GM12801 (cell line): ENCODE results near the gene XG.
"Not testable (repeated sequence)": the region's sequence is repeated elsewhere in the genome, so short reads cannot be mapped to it uniquely, and the experiment has no call there.

Source experiments
- TF ChIP-seq, protein P1 (sequence below): IDR thresholded peaks from one replicate; pipeline ENCODE4 v1.5.1; 2011; ENCODE audit warnings: control low read depth; ENCODE audit not compliant: insufficient read length; ENCODE audit errors: extremely low read depth

The XG gene, protein sequence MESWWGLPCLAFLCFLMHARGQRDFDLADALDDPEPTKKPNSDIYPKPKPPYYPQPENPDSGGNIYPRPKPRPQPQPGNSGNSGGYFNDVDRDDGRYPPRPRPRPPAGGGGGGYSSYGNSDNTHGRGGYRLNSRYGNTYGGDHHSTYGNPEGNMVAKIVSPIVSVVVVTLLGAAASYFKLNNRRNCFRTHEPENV

DNA sequence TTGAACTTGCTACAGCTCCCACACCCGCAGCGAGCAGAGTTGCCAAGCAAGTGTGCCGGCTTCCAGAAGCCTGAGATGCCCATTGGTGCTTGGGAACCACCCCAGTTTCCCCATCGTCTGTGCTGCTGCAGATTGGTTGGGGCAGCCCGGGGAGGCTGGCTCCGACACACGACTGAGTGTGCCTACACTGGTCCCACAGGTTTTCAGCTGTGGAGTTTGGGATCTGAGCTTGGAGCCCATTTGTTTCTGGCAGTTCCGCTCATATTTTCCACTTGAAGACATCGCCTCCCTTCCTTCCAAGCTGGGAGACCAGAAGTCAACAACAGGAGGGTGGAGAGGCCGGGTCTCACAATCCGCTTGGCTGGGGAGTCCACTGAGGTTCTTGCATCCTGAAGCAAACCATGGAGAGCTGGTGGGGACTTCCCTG is at the start of gene XG:
Gene XG (plus strand): TSS at position 167 of the 427 bp plus-strand sequence. CDS start 235 bp downstream, at position 402.
- TF ChIP-seq, protein P1, sequence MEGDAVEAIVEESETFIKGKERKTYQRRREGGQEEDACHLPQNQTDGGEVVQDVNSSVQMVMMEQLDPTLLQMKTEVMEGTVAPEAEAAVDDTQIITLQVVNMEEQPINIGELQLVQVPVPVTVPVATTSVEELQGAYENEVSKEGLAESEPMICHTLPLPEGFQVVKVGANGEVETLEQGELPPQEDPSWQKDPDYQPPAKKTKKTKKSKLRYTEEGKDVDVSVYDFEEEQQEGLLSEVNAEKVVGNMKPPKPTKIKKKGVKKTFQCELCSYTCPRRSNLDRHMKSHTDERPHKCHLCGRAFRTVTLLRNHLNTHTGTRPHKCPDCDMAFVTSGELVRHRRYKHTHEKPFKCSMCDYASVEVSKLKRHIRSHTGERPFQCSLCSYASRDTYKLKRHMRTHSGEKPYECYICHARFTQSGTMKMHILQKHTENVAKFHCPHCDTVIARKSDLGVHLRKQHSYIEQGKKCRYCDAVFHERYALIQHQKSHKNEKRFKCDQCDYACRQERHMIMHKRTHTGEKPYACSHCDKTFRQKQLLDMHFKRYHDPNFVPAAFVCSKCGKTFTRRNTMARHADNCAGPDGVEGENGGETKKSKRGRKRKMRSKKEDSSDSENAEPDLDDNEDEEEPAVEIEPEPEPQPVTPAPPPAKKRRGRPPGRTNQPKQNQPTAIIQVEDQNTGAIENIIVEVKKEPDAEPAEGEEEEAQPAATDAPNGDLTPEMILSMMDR = not testable (repeated sequence)

DNA sequence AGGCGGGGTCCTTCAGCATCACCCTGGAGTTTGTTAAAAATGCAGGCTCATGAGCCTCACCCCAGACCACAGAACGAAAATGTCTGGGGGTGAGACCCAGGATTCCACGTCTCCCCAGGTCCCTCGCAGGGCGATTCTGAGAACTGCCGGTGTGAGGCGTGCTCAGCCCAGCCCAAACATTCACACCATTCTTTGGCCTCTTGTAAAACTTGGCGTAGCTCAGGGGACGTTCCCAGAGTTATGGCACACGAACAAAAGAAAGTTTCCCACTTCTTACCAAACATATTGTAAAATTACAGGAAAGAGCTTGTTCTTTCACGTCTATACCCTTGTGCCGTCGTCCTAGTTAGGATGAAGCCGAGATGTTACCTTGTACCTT is 47.9 kb upstream of the XG start:
- TF ChIP-seq, protein P1 = no peak

DNA sequence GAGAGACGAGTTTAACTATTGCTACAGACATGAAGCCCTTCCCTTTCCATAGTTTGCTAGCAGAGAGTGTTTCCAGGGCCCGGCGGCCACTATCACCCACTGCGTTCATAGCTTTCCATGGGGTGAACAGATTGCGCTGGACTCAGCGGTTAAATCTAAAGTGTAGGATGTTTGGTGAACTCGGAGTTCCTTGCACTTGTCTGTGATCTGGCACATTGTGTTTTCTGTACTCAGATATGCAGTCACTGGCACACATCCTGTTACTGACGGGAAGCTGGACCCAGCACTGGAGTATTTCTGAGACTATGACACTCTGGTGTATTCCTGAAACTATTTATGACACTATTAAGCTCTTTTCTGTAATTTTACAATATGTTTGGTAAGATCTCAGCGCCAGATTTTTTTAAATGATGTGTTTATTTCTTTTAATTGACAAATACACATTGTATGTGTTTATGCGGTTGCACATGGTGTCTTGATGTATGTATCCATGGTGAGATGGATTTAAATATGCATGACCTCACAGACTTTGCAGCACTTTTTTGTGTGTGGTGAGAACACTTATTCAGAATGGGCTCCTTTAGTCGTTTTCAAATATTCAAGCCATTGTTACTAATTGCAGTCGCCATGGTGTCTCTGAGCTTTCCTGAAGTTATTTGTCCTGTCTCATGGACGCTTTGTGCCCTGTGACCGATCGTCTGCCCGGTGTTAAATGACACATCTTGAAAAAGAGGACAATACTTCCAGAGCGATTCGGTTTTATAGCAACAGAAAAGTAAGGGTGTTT is 46.6 kb upstream of the XG start:
- TF ChIP-seq, protein P1 = no peak

DNA sequence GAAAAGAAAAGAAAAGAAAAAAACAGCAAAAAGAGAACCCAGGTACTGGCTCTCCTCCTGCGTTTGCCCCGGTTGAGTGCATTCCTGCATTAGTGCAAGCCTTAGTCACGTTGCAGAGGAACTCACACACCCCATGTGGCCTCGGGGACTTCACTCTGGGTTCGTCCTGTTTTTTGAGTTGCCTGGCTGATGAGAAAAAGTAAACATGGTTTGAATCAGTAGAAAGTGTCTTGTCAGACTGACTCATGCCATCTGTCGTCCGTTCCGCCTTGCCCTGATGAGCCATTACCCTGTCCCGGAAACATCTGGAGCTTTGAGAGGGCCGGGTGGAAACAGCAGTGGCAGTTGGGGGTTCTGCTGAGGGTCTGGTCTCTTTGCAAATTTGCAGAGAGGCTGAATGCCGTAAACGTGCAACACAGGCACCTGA is 44.5 kb upstream of the XG start:
- TF ChIP-seq, protein P1 = no peak

DNA sequence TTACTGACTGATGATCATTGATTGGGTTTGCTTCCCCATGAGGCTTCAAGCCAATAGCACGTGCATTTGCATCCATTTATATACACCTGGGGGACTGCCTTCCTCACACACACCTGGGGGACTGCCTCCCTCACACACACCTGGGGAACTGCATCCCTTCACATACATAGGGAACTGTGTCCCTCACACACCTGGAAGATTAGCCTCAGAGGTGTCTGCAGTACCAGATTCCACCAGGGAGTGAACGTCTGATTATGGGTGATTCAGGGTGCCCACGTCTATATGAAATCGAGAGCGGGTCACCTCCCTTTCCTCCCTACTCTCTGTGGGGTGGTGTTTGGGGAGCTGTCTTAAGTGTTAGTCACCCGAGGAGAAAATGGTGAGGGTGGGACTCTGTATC is 43.8 kb upstream of the XG start:
- TF ChIP-seq, protein P1 = no peak

DNA sequence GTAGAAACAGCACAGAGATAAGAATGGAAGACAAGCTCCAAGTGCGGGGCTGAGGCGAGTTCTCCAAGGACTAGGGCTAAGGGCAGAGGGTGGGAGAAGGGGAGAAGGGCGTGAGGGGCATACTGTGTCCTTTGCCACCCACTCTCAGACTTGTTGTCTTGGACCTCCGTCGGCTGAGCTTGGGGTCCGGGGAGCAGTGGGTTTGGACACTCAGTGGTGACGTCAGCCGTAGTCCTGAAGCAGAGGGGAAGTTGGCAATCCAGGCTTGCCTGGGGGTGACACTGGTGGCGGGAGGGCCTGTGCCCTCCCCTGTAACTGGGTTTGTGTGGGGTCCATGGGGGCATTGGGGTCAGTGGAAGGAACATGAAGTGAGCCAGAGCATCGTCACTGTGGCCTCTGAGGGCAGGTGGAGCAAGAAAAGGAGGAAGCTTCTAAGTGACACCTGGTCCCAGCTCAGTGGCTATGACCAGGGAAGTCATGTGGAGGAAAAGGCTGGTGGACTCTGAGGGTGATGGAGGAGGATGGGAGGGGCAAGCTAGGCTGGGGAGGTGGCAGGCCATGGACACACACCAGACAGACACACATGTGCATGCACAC is 43.1 kb upstream of the XG start:
- TF ChIP-seq, protein P1 = no peak

DNA sequence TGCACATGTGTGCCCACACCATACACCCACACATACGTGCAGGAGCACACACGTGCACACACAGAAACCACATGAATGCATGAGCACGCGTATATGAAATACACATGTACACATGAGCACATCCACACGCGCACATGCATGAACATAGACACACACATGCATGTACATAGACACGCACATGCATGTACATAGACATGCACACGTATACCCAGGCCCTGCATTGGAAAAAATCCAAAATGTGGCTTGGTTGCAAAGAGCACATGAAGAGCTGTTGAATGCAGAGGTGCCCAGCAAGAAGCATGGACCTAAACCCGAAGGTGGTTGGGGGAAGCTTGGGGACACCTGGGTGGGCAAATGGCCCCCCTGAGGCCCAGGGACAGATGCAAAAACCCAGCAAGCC is 42.3 kb upstream of the XG start:
- TF ChIP-seq, protein P1 = no peak
